Measurements from ENCODE around the gene MIA2. TPM values are rescaled to one million over a fixed set of nuclear protein-coding genes. Genes with fewer than 3 reads are reported as not detected.

Gene MIA2
- total and polyA plus RNA-seq, 9 donors, result 13.3 to 22.9 (median 16.8) TPM

DNA sequence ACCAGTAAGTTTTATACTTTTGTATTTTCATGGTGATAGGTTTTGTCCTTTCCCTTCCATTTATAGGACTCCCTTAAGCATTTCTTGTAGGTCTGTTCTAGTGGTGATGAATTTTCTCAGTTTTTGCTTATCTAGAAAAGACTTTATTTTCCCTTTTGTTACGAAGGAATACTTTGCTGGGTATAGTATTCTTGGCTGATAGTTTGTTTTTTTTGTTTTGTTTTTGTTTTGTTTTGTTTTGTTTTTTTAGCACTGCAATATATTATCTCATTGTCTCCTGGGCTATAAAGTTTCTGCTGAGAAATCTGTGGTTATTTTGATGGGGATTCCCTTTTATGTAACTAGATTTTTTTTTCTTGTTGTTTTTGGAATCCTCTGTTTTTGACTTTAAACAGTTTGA, 130.8 kb downstream of the MIA2 start:
- Histone ChIP-seq H3K27me3 (ENCODE audit: control insufficient read depth, insufficient read depth, low read length) (no peaks in the 10 kb centered on the region), H3K4me3 (ENCODE audit: low read length) (no peak overlapping the region)
- WGBS (ENCODE audit: insufficient coverage), result no CpG with 5 or more reads among the region's 1 CpG

DNA sequence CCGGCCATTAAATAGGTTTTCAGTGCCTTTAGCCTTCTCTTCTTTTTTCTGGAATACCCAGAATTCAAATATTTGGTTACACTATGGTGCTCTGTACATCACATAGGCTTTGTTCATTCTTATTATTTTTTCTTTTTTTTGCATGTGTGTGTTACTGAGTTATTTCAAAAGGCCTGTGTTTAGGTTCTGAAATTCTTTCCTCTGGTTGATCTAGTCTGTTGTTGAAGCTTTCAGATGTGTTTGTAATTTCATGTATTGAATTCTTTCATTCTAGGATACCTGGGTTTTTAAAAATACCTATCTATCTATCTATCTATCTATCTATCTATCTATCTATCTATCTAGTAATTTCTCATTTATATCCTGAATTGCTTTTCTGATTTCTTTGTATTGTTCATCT, 131.6 kb downstream of the MIA2 start:
- Histone ChIP-seq H3K27me3 (ENCODE audit: control insufficient read depth, insufficient read depth, low read length) (no peaks in the 10 kb centered on the region), H3K9me3 (replicated peaks; ENCODE audit: control insufficient read depth, low read depth, low read length) (peaks cover 6% of the 10 kb centered on the region), H3K36me3 (ENCODE audit: control insufficient read depth, insufficient read depth, low read length) (peaks cover 3% of the 10 kb centered on the region), H3K4me3 (ENCODE audit: low read length) (no peak overlapping the region), H3K4me1 (ENCODE audit: control insufficient read depth, insufficient read depth, low read length) (no peaks in the 10 kb centered on the region), H3K27ac (ENCODE audit: low read length) (no peak overlapping the region)
- DNase-seq, result no peak
- no CpG with 5 or more reads among the region's 1 CpG for WGBS (ENCODE audit: insufficient coverage)

More for the DNA sequence above, 130.8 kb downstream of the MIA2 start:
- Histone ChIP-seq H3K9me3 (replicated peaks; ENCODE audit: control insufficient read depth, low read depth, low read length) (peaks cover 8% of the 10 kb centered on the region), H3K36me3 (ENCODE audit: control insufficient read depth, insufficient read depth, low read length) (no peaks in the 10 kb centered on the region), H3K4me1 (ENCODE audit: control insufficient read depth, insufficient read depth, low read length) (no peaks in the 10 kb centered on the region), H3K27ac (ENCODE audit: low read length) (no peak overlapping the region)
- DNase-seq, result no peak

DNA sequence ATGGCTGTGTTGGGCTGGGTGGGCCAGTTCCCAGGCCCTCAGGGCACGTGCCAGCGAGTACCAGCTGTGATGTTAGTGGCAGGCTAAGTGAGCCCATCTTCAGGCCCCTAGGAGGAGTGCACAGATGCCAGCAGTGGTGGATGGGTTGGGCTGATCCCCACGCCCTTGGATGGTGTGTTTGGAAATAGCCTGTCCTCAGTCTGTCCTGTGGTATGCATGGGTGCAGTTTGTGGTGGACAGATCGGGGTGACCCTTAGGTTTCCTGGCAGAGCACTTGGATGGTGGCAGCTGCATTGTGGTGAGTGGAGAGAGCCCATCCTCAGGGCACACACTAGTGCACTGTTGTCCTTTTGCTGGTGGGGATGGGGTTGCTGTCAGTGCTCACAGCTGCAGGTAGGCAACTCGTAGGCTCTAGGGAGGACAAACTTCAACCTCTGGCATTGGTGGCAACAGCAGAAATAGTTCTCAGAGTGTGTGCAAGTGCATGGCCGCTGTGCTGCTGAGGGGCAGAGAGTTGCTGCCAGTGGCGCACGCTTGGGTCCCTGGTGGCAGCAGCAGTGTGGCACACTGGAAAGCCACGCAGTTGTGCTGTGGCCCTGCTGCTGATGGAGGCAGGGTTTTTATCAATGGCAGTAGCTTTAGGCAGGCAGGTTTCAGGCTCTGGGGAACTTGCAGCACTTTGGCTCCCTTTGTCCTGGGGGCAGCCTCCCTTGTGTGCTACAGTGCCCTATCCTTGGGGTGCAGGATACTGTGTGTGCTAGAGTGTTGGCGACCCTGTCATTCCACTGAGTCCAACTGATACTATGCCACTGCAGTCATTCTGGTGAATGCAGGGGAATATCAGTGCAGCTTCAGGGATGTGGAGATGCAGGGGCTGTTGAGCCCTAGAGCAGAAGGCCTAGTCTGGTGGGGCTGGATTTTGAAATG, 133.0 kb downstream of the MIA2 start:
- Histone ChIP-seq H3K9me3 (replicated peaks; ENCODE audit: control insufficient read depth, low read depth, low read length) (peaks cover 6% of the 10 kb centered on the region), H3K4me1 (ENCODE audit: control insufficient read depth, insufficient read depth, low read length) (no peaks in the 10 kb centered on the region), H3K36me3 (ENCODE audit: control insufficient read depth, insufficient read depth, low read length) (peaks cover 5% of the 10 kb centered on the region), H3K27ac (ENCODE audit: low read length) (no peak overlapping the region), H3K27me3 (ENCODE audit: control insufficient read depth, insufficient read depth, low read length) (no peaks in the 10 kb centered on the region), H3K4me3 (ENCODE audit: low read length) (no peak overlapping the region)
- 100% methylated on average over 7 of the region's 10 CpGs for WGBS (ENCODE audit: insufficient coverage)
- no peak for DNase-seq

DNA sequence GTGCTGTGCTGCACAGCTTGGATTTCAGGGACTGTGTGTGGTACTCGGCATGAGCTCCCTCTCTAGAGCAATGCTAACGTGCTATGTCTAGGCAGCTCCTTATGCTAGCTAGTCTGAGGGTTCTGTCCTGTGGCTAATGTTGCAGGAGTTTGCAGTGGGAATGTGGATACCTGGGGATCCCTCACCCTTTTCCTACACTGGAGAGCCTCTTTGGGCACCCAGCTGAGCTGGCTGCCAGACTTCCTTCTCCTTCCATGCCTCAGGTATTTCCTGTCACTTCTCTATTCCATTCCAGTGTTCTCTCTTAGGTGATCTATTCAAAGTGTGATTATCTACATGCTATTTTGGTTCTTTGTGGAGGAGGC, 133.7 kb downstream of the MIA2 start:
- Histone ChIP-seq H3K27ac (ENCODE audit: low read length) (no peak overlapping the region), H3K4me3 (ENCODE audit: low read length) (no peak overlapping the region), H3K9me3 (replicated peaks; ENCODE audit: control insufficient read depth, low read depth, low read length) (peaks cover 6% of the 10 kb centered on the region), H3K27me3 (ENCODE audit: control insufficient read depth, insufficient read depth, low read length) (no peaks in the 10 kb centered on the region), H3K36me3 (ENCODE audit: control insufficient read depth, insufficient read depth, low read length) (peaks cover 5% of the 10 kb centered on the region), H3K4me1 (ENCODE audit: control insufficient read depth, insufficient read depth, low read length) (no peaks in the 10 kb centered on the region)
- no peak for DNase-seq
- WGBS (ENCODE audit: insufficient coverage), result no CpG with 5 or more reads among the region's 2 CpGs

DNA sequence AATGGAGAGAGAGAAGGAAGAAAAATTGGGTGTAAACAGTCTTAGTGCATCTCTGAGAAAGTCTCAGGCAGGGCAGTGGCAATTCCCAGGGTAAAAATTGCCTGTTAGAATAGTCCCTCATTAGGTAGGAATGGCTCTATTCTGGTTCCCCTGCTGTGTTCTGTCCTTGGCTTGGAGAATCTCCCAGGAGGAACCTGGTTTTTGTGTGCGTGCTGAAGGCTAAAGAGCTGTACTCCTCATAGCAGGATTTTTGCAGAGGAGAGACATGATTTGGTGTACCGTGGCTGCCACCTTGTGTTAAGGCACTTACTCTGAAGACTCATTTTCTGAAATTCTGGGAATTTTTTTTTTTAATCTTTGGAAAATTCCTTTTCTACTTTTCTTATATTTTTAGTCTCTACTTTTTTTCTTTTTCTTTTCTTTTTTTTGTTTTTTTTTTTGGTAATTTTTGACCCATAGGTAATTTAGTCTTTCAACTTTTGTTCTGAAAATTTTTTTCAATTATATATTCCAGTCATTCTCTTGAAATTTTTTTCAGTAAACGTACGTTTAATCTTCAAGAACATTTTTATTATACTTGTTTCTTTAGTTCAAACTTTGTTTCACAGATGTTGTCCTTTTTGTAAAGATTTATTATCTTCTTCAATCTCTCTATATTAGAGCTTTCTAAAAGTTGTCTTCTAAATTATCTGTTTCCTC, 134.7 kb downstream of the MIA2 start:
- 0% methylated on average over 1 of the region's 4 CpGs for WGBS (ENCODE audit: insufficient coverage)

DNA sequence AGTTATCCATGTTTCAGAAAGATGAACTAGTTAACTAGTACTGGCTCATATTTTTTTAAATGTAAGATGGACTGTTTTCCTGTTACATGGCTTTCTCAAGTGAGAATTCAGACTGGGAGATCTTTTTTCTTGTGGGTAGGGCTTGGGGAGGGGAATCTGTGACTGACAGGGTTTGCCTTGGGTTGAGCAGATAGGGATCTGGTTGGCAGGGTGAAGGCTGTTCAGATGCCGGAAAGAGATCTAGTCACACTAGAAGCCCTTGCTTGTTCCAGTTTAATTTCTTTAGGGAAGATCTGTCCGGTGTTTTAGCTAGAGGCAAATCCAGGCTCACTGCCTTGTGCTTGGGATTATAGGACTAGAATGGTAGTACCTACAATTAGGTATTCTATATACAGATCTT, 135.3 kb downstream of the MIA2 start:
- H3K4me1 ChIP-seq (ENCODE audit: control insufficient read depth, insufficient read depth, low read length), result no peaks in the 10 kb centered on the region
- H3K27me3 ChIP-seq (ENCODE audit: control insufficient read depth, insufficient read depth, low read length), result no peaks in the 10 kb centered on the region
- peaks cover 5% of the 10 kb centered on the region for H3K36me3 ChIP-seq (ENCODE audit: control insufficient read depth, insufficient read depth, low read length)
- peaks cover 6% of the 10 kb centered on the region for H3K9me3 ChIP-seq (replicated peaks; ENCODE audit: control insufficient read depth, low read depth, low read length)
- H3K4me3 ChIP-seq (ENCODE audit: low read length), result no peak overlapping the region
- no peak overlapping the region for H3K27ac ChIP-seq (ENCODE audit: low read length)
- WGBS (ENCODE audit: insufficient coverage), result no CpG with 5 or more reads among the region's 2 CpGs
- no peak for DNase-seq

More for the DNA sequence above, 134.7 kb downstream of the MIA2 start:
- Histone ChIP-seq H3K4me3 (ENCODE audit: low read length) (no peak overlapping the region), H3K4me1 (ENCODE audit: control insufficient read depth, insufficient read depth, low read length) (no peaks in the 10 kb centered on the region), H3K36me3 (ENCODE audit: control insufficient read depth, insufficient read depth, low read length) (peaks cover 5% of the 10 kb centered on the region), H3K9me3 (replicated peaks; ENCODE audit: control insufficient read depth, low read depth, low read length) (peaks cover 6% of the 10 kb centered on the region), H3K27ac (ENCODE audit: low read length) (no peak overlapping the region), H3K27me3 (ENCODE audit: control insufficient read depth, insufficient read depth, low read length) (no peaks in the 10 kb centered on the region)
- DNase-seq, result peak; percentile 77

DNA sequence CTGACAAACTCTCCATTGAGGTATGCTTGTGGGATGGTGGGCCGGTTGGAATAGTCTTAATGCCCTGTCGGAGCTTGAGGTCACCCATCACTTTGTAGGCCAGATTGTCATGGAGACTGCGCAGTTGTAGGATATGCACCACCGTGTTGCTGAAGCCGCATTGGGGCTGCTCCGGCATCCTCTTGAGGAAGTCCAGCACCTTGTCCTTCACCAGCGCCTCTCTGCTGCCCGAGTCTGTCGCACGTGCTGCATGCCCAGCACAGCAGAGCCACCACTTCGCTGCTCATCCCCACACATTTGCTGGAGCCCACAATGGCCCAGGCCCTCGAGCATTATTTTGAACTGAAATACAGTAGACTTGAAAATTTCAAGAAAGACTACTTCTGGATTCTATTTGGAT, 136.7 kb downstream of the MIA2 start:
- Histone ChIP-seq H3K4me3 (ENCODE audit: low read length) (no peak overlapping the region), H3K4me1 (ENCODE audit: control insufficient read depth, insufficient read depth, low read length) (no peaks in the 10 kb centered on the region), H3K27ac (ENCODE audit: low read length) (no peak overlapping the region), H3K36me3 (ENCODE audit: control insufficient read depth, insufficient read depth, low read length) (peaks cover 5% of the 10 kb centered on the region), H3K9me3 (replicated peaks; ENCODE audit: control insufficient read depth, low read depth, low read length) (peaks cover 2% of the 10 kb centered on the region), H3K27me3 (ENCODE audit: control insufficient read depth, insufficient read depth, low read length) (no peaks in the 10 kb centered on the region)
- DNase-seq, result no peak
- 93% methylated on average over 11 of the region's 12 CpGs for WGBS (ENCODE audit: insufficient coverage)

DNA sequence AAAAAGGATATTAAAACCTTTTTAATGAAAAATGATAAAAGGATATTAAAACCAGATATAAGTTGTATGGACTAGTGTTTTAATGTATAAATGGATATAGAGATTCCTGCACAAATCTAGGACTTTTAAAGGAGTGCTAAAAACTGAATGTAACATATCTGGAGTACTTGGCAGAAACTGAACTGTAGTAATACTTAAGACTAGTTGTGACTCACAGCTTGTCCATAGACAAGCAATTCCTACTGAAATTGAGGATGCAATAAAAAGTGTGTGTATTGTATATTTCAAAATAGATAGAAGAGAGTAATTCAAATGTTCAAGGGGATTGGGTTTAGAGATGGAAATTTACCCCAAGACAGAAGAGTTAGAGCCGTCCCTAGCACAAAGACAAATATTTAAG, 138.9 kb downstream of the MIA2 start:
- no peaks in the 10 kb centered on the region for H3K4me1 ChIP-seq (ENCODE audit: control insufficient read depth, insufficient read depth, low read length)
- no peaks in the 10 kb centered on the region for H3K27me3 ChIP-seq (ENCODE audit: control insufficient read depth, insufficient read depth, low read length)
- H3K27ac ChIP-seq (ENCODE audit: low read length), result no peak overlapping the region
- no peak for DNase-seq
- H3K9me3 ChIP-seq (replicated peaks; ENCODE audit: control insufficient read depth, low read depth, low read length), result no peaks in the 10 kb centered on the region
- peaks cover 5% of the 10 kb centered on the region for H3K36me3 ChIP-seq (ENCODE audit: control insufficient read depth, insufficient read depth, low read length)
- no peak overlapping the region for H3K4me3 ChIP-seq (ENCODE audit: low read length)
- no CpG with 5 or more reads among the region's 1 CpG for WGBS (ENCODE audit: insufficient coverage)

DNA sequence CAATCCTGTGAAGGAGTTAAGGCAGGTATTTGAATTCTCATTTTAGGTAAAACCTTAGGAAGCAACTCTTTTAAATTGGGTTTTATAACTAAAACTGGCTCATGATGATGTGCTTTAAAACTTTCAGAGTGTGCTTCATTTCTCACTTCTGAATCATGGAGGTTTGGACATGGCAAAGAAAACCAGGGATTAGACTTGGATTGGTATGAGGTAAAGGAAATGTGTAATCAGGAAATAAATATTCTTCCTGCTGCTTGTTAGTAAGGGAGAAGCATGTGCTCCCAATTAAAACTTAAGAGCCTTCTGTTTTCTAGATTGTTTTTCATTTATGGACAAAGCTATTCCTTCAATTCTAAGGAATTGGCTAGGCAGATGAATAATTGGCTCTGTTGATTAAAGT, 141.1 kb downstream of the MIA2 start:
- no peaks in the 10 kb centered on the region for H3K9me3 ChIP-seq (replicated peaks; ENCODE audit: control insufficient read depth, low read depth, low read length)
- H3K4me1 ChIP-seq (ENCODE audit: control insufficient read depth, insufficient read depth, low read length), result no peaks in the 10 kb centered on the region
- DNase-seq, result no peak
- no peak overlapping the region for H3K4me3 ChIP-seq (ENCODE audit: low read length)
- peaks cover 5% of the 10 kb centered on the region for H3K36me3 ChIP-seq (ENCODE audit: control insufficient read depth, insufficient read depth, low read length)
- H3K27ac ChIP-seq (ENCODE audit: low read length), result no peak overlapping the region
- no peaks in the 10 kb centered on the region for H3K27me3 ChIP-seq (ENCODE audit: control insufficient read depth, insufficient read depth, low read length)

DNA sequence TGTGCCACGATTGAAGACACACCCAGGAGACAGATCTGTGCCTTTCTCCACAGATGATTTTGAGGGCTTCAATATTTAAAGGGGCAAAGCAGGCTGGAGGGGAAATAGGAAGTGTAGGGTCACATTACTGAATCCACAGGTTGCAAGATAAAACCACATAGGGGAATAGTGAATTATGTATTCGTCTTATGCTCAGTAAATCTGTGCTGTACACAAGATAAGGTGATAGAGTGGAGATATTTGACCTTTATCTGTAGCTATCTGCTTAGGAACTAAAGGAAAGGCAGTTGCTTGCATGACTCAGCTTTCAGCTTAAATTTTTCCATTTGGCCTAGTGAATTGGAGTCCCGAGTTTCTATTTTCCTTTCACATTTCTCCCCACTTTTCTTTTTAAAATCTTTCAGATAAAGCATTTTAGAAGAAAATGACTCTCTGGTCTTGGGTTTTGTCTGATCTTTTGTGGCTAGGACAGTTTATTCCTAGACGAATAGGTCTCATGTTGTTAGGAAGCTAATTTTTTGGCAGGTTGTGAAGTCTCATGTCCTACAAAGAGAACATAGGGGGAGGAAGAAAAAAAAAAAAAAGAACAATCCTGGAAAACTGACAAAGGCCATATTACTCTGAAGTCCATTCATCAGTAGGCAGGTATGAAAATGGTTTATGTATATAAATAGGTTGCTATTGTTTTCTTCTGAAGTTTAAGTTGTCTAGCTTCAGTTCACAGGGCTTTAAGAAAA, 143.1 kb downstream of the MIA2 start:
- H3K4me1 ChIP-seq (ENCODE audit: control insufficient read depth, insufficient read depth, low read length), result no peaks in the 10 kb centered on the region
- WGBS (ENCODE audit: insufficient coverage), result 29% methylated on average over 1 of the region's 4 CpGs
- no peaks in the 10 kb centered on the region for H3K27me3 ChIP-seq (ENCODE audit: control insufficient read depth, insufficient read depth, low read length)
- no peak overlapping the region for H3K27ac ChIP-seq (ENCODE audit: low read length)
- DNase-seq, result peak; percentile 12
- no peaks in the 10 kb centered on the region for H3K36me3 ChIP-seq (ENCODE audit: control insufficient read depth, insufficient read depth, low read length)
- no peak overlapping the region for H3K4me3 ChIP-seq (ENCODE audit: low read length)
- H3K9me3 ChIP-seq (replicated peaks; ENCODE audit: control insufficient read depth, low read depth, low read length), result no peaks in the 10 kb centered on the region

Measured in muscle of leg (tissue), 11 donors.